OCI-LY1 (cell line): ENCODE results near the gene TMEM51.

ENCODE experiments used
- H2AFZ ChIP-seq: fragments of 200-600 bp; sonication (generic), shearing (Covaris generic); 2 replicates; pipeline ENCODE4 v1.6.0; 2014; ENCODE audit warnings: antibody characterized with exemption, mild to moderate bottlenecking, low read length
- H3F3A ChIP-seq: fragments of 200-600 bp; sonication (generic), shearing (Covaris generic); 2 replicates; pipeline ENCODE4 v1.6.0; 2014; ENCODE audit warnings: mild to moderate bottlenecking, antibody characterized with exemption, low read length, moderate library complexity; ENCODE audit not compliant: insufficient read depth
- H3K27ac ChIP-seq: fragments of 200-600 bp; sonication (generic); 2 replicates; pipeline ENCODE4 v1.5.1; 2014; ENCODE audit warnings: low read length, mixed run types, mild to moderate bottlenecking, low read depth; ENCODE audit not compliant: poor library complexity, severe bottlenecking
- H3K27me3 ChIP-seq: fragments of 200-600 bp; sonication (generic); 2 replicates; pipeline ENCODE4 v1.6.0; 2014; ENCODE audit warnings: antibody characterized with exemption, mild to moderate bottlenecking, low read length, moderate library complexity; ENCODE audit not compliant: insufficient read depth
- H3K36me3 ChIP-seq: fragments of 200-600 bp; sonication (generic); 2 replicates; pipeline ENCODE4 v1.6.1; 2014; ENCODE audit warnings: mild to moderate bottlenecking, antibody characterized with exemption, low read length, moderate library complexity, mixed read lengths; ENCODE audit not compliant: insufficient read depth
- H3K4me1 ChIP-seq: fragments of 200-600 bp; sonication (generic); 2 replicates; pipeline ENCODE4 v1.5.1; 2014; ENCODE audit warnings: mild to moderate bottlenecking, low read length, moderate library complexity; ENCODE audit not compliant: insufficient read depth, severe bottlenecking
- H3K4me2 ChIP-seq: fragments of 200-600 bp; sonication (generic), shearing (Covaris generic); 2 replicates; pipeline ENCODE4 v1.6.1; 2014; ENCODE audit warnings: low read length
- H3K4me3 ChIP-seq: fragments of 200-600 bp; sonication (generic); 2 replicates; pipeline ENCODE4 v1.5.1; 2014; ENCODE audit warnings: low read length, low read depth, mild to moderate bottlenecking, mixed read lengths; ENCODE audit not compliant: poor library complexity, severe bottlenecking
- H3K79me2 ChIP-seq: fragments of 200-600 bp; shearing (Covaris generic); 2 replicates; pipeline ENCODE4 v1.6.1; 2016; ENCODE audit warnings: mixed run types, low read length, mixed read lengths; ENCODE audit not compliant: insufficient read depth
- H3K9ac ChIP-seq: fragments of 200-600 bp; sonication (generic), shearing (Covaris generic); 2 replicates; pipeline ENCODE4 v1.6.1; 2014; ENCODE audit warnings: mild to moderate bottlenecking, low read length, mixed read lengths
- H3K9me2 ChIP-seq: fragments of 200-600 bp; sonication (generic), shearing (Covaris generic); 2 replicates; pipeline ENCODE4 v1.6.1; 2014; ENCODE audit warnings: low read depth, mild to moderate bottlenecking, low read length, mixed read lengths
- H3K9me3 ChIP-seq: fragments of 200-600 bp; shearing (Covaris generic); 2 replicates; pipeline ENCODE4 v1.6.1; 2014; ENCODE audit warnings: low read length, mixed read lengths
- H4K20me1 ChIP-seq: fragments of 200-600 bp; sonication (generic), shearing (Covaris generic); 2 replicates; pipeline ENCODE4 v1.6.0; 2016; ENCODE audit warnings: mild to moderate bottlenecking, low read length; ENCODE audit not compliant: insufficient read depth
- EZH2 ChIP-seq: fragments of 200-600 bp; sonication (generic), shearing (Covaris generic); IDR thresholded peaks from 2 replicates; pipeline ENCODE4 v1.8.0; 2017; ENCODE audit warnings: borderline replicate concordance, mixed run types, mild to moderate bottlenecking, antibody characterized with exemption, low read length, moderate library complexity, mixed read lengths
- TF ChIP-seq, protein P1 (sequence below): fragments of 200-600 bp; sonication (generic), shearing (Covaris generic); IDR thresholded peaks from 2 replicates; pipeline ENCODE4 v1.5.1; 2017; ENCODE audit warnings: mild to moderate bottlenecking, antibody characterized with exemption, low read length, moderate library complexity, mixed read lengths

TMEM51 gene

DNA sequence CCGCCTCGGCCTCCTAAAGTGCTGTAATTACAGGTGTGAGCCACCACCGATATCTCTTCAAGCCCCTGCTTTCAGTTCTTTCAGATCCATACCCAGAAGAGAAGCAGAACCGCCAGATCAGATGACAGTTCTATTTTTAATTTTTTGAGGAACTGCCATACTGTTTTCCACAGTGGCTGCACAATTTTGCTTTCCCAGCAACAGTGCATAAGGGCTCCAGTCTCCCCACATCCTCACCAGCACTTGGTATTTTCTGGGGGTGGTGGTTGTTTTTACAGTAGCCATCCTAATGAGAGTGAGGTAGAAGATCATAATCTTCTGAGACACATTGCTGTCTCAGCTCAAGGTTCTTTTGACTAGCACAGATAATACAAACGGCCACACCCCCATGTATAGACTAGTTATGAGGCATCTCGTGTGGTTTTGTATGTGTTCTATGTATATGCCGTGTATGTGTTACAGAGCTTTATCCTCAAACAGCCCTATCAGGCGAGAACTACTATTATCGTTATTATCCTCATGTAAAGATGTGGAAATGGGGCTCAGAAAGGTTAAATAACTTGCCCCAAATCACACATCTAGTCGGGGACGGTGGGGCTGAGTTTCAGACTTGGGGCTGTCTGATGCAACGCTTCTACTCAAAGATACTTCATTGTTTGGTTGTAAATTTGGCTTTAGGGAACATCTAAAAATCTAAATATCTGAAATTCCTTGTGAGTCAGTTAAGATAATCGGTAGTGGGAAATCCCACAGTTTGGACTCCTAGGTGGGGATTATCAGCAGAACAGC, 105.5 kb downstream of the TMEM51 start:
- no peaks in the 10 kb centered on the region for H3F3A ChIP-seq
- H3K79me2 ChIP-seq: no peaks in the 10 kb centered on the region
- H4K20me1 ChIP-seq: no peaks in the 10 kb centered on the region
- no peaks in the 10 kb centered on the region for H3K27me3 ChIP-seq
- no peak overlapping the region for H3K4me3 ChIP-seq
- no peak overlapping the region for H3K9ac ChIP-seq
- H3K9me2 ChIP-seq: no peaks in the 10 kb centered on the region
- no peaks in the 10 kb centered on the region for H3K9me3 ChIP-seq
- no peak overlapping the region for H2AFZ ChIP-seq
- H3K4me2 ChIP-seq: no peak overlapping the region
- no peaks in the 10 kb centered on the region for H3K4me1 ChIP-seq
- TF ChIP-seq, protein P1, sequence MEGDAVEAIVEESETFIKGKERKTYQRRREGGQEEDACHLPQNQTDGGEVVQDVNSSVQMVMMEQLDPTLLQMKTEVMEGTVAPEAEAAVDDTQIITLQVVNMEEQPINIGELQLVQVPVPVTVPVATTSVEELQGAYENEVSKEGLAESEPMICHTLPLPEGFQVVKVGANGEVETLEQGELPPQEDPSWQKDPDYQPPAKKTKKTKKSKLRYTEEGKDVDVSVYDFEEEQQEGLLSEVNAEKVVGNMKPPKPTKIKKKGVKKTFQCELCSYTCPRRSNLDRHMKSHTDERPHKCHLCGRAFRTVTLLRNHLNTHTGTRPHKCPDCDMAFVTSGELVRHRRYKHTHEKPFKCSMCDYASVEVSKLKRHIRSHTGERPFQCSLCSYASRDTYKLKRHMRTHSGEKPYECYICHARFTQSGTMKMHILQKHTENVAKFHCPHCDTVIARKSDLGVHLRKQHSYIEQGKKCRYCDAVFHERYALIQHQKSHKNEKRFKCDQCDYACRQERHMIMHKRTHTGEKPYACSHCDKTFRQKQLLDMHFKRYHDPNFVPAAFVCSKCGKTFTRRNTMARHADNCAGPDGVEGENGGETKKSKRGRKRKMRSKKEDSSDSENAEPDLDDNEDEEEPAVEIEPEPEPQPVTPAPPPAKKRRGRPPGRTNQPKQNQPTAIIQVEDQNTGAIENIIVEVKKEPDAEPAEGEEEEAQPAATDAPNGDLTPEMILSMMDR: no peak
- TF ChIP-seq EZH2: no peak
- no peaks in the 10 kb centered on the region for H3K36me3 ChIP-seq
- no peak overlapping the region for H3K27ac ChIP-seq

DNA sequence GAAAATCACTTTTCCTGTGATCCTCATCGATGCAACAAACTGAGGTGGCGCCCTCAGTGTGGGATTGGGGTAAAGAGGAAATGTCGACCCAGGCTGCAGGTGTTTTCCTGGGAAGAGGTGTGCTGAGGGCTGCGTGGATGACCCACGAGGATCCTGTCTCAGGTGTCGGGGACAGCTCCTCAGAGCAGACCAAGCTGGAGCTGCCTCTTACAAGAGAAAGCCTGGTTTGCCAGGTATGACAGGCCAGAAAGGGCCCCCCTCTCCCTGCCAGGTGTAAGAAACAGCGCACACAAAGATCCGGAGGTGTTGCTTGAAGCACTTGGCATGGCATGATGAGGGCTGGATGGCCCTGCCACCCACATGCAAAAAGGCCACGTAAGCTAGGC, 106.1 kb downstream of the TMEM51 start:
- Histone ChIP-seq H4K20me1 (no peaks in the 10 kb centered on the region), H3K4me3 (no peak overlapping the region), H2AFZ (no peak overlapping the region), H3K4me2 (no peak overlapping the region), H3K9ac (no peak overlapping the region), H3K27me3 (no peaks in the 10 kb centered on the region), H3K79me2 (no peaks in the 10 kb centered on the region), H3K9me3 (no peaks in the 10 kb centered on the region), H3F3A (no peaks in the 10 kb centered on the region), H3K36me3 (no peaks in the 10 kb centered on the region), H3K9me2 (no peaks in the 10 kb centered on the region), H3K27ac (no peak overlapping the region), H3K4me1 (no peaks in the 10 kb centered on the region)
- TF ChIP-seq, protein P1: no peak
- TF ChIP-seq EZH2: no peak

GRCh38 chr1:15260418-15261154, 107.0 kb downstream of the TMEM51 start:
- H3F3A ChIP-seq: no peaks in the 10 kb centered on the region
- no peaks in the 10 kb centered on the region for H3K36me3 ChIP-seq
- H3K27ac ChIP-seq: no peak overlapping the region
- H3K9me2 ChIP-seq: no peaks in the 10 kb centered on the region
- H3K4me1 ChIP-seq: no peaks in the 10 kb centered on the region
- no peak overlapping the region for H3K4me3 ChIP-seq
- H2AFZ ChIP-seq: no peak overlapping the region
- no peak overlapping the region for H3K4me2 ChIP-seq
- no peaks in the 10 kb centered on the region; the same call in 1 of the 2 replicates for H3K27me3 ChIP-seq
- TF ChIP-seq EZH2: no peak
- TF ChIP-seq, protein P1: no peak
- no peaks in the 10 kb centered on the region for H3K9me3 ChIP-seq
- H3K9ac ChIP-seq: no peak overlapping the region
- H4K20me1 ChIP-seq: no peaks in the 10 kb centered on the region
- no peaks in the 10 kb centered on the region for H3K79me2 ChIP-seq
